Measurements from ENCODE around the gene COPB2.

GRCh38 chr3:139357899-139358298 lies 31.5 kb downstream of the COPB2 start:
- TF ChIP-seq CTCF (IDR thresholded peaks at IDR 0.05; ENCODE audit: insufficient read depth, low read length, poor library complexity, severe bottlenecking) (no peak), EZH2phosphoT487 (conservative IDR thresholded peaks at IDR 0.05; ENCODE audit: low read length) (no peak)
